ENCODE results near the gene CAPN13.

Gene CAPN13

GRCh38 chr2:30786923-30787685 lies 20.1 kb downstream of the CAPN13 start:
- DNase-seq (ENCODE audit: low spot score) = no peak

GRCh38 chr2:30784682-30785081 lies 22.6 kb downstream of the CAPN13 start:
- DNase-seq (ENCODE audit: low spot score) = no peak

- DNase-seq (ENCODE audit: low spot score) = no peak
Measured at GRCh38 chr2:30781961-30782533, 25.2 kb downstream of the CAPN13 start.

- no peak for DNase-seq (ENCODE audit: low spot score)
Measured at GRCh38 chr2:30781451-30781850, 25.8 kb downstream of the CAPN13 start.

- no peak for DNase-seq (ENCODE audit: low spot score)
Measured at GRCh38 chr2:30780776-30781330, 26.4 kb downstream of the CAPN13 start.

GRCh38 chr2:30778611-30779010 lies 28.6 kb downstream of the CAPN13 start:
- DNase-seq (ENCODE audit: low spot score) = no peak

GRCh38 chr2:30777661-30778505 lies 29.4 kb downstream of the CAPN13 start:
- DNase-seq (ENCODE audit: low spot score) = no peak

- no peak for DNase-seq (ENCODE audit: low spot score)
Measured at GRCh38 chr2:30776831-30777635, 30.2 kb downstream of the CAPN13 start.

GRCh38 chr2:30775833-30776232 lies 31.4 kb downstream of the CAPN13 start:
- no peak for DNase-seq (ENCODE audit: low spot score)

- DNase-seq (ENCODE audit: low spot score) = no peak
Measured at GRCh38 chr2:30772021-30772705, 35.1 kb downstream of the CAPN13 start.

- DNase-seq (ENCODE audit: low spot score) = no peak
Measured at GRCh38 chr2:30770816-30771576, 36.2 kb downstream of the CAPN13 start.

GRCh38 chr2:30769891-30770462 lies 37.3 kb downstream of the CAPN13 start:
- DNase-seq (ENCODE audit: low spot score) = no peak

GRCh38 chr2:30769481-30769780 lies 37.8 kb downstream of the CAPN13 start:
- no peak for DNase-seq (ENCODE audit: low spot score)

- no peak for DNase-seq (ENCODE audit: low spot score)
Measured at GRCh38 chr2:30768708-30769480, 38.4 kb downstream of the CAPN13 start.

- DNase-seq (ENCODE audit: low spot score) = no peak
Measured at GRCh38 chr2:30768036-30768686, 39.1 kb downstream of the CAPN13 start.

GRCh38 chr2:30766666-30767065 lies 40.6 kb downstream of the CAPN13 start:
- no peak for DNase-seq (ENCODE audit: low spot score)

GRCh38 chr2:30765876-30766470 lies 41.3 kb downstream of the CAPN13 start:
- DNase-seq (ENCODE audit: low spot score) = no peak

- no peak for DNase-seq (ENCODE audit: low spot score)
Measured at GRCh38 chr2:30765191-30765590, 42.1 kb downstream of the CAPN13 start.
